MM.1S (cell line): ENCODE data around the gene ATAD5.

ENCODE experiments used
- DNase-seq: peaks from one replicate; pipeline ENCODE4 v3.0.0-alpha.2; 2015
- H2AFZ ChIP-seq: fragments of 300-600 bp; sonication (generic); 2 replicates; pipeline ENCODE4 v1.6.0; 2016; ENCODE audit warnings: antibody characterized with exemption, low read length
- H3F3A ChIP-seq: fragments of 300-600 bp; sonication (generic); 2 replicates; pipeline ENCODE4 v1.6.1; 2016; ENCODE audit warnings: mild to moderate bottlenecking, antibody characterized with exemption, low read length, moderate library complexity, mixed read lengths; ENCODE audit not compliant: insufficient read depth
- H3K27ac ChIP-seq: fragments of 300-600 bp; sonication (generic); 2 replicates; pipeline ENCODE4 v1.5.1; 2016; ENCODE audit warnings: mild to moderate bottlenecking, low read length
- H3K27me3 ChIP-seq: fragments of 300-600 bp; sonication (generic); replicated peaks from 2 replicates; pipeline ENCODE4 v1.6.0; 2016; ENCODE audit warnings: low read length; ENCODE audit not compliant: insufficient read depth
- H3K36me3 ChIP-seq: fragments of 300-600 bp; sonication (generic); replicated peaks from 2 replicates; pipeline ENCODE4 v1.6.1; 2016; ENCODE audit warnings: mild to moderate bottlenecking, low read length, mixed read lengths; ENCODE audit not compliant: insufficient read depth
- H3K4me1 ChIP-seq: fragments of 300-600 bp; sonication (generic); 2 replicates; pipeline ENCODE4 v1.6.1; 2016; ENCODE audit warnings: low read length, mixed read lengths
- H3K4me2 ChIP-seq: fragments of 300-600 bp; sonication (generic); 2 replicates; pipeline ENCODE4 v1.6.0; 2016; ENCODE audit warnings: low read depth, low read length
- H3K4me3 ChIP-seq: fragments of 300-600 bp; sonication (generic); 2 replicates; pipeline ENCODE4 v1.5.1; 2016; ENCODE audit warnings: low read length, mixed read lengths
- H3K79me2 ChIP-seq: fragments of 300-600 bp; sonication (generic); 2 replicates; pipeline ENCODE4 v1.6.1; 2016; ENCODE audit warnings: mixed run types, low read length, mixed read lengths
- H3K9ac ChIP-seq: fragments of 300-600 bp; sonication (generic); 2 replicates; pipeline ENCODE4 v1.6.1; 2016; ENCODE audit warnings: low read length, mixed read lengths
- H3K9me2 ChIP-seq: fragments of 300-600 bp; sonication (generic); replicated peaks from 2 replicates; pipeline ENCODE4 v1.6.1; 2016; ENCODE audit warnings: mild to moderate bottlenecking, low read length, mixed read lengths; ENCODE audit not compliant: insufficient read depth
- H3K9me3 ChIP-seq: fragments of 300-600 bp; sonication (generic); replicated peaks from 2 replicates; pipeline ENCODE4 v1.6.1; 2016; ENCODE audit warnings: mild to moderate bottlenecking, low read length, mixed read lengths; ENCODE audit not compliant: insufficient read depth
- H4K20me1 ChIP-seq: fragments of 300-600 bp; sonication (generic); 2 replicates; pipeline ENCODE4 v1.6.1; 2016; ENCODE audit warnings: mild to moderate bottlenecking, low read length, moderate library complexity, mixed read lengths; ENCODE audit not compliant: insufficient read depth
- CTCF ChIP-seq: fragments of 300-600 bp; sonication (generic); IDR thresholded peaks from 2 replicates; pipeline ENCODE4 v1.5.1; 2016; ENCODE audit warnings: antibody characterized with exemption, low read length, mixed read lengths
- EZH2 ChIP-seq: fragments of 300-600 bp; sonication (generic); optimal IDR thresholded peaks from 2 replicates; pipeline ENCODE3; 2017; ENCODE audit warnings: low read depth, mild to moderate bottlenecking, antibody characterized with exemption, low read length, mixed read lengths
- EZH2phosphoT487 ChIP-seq: fragments of 300-600 bp; sonication (generic); IDR thresholded peaks from 2 replicates; pipeline ENCODE4 v1.6.1; 2018; ENCODE audit warnings: antibody characterized with exemption, low read length

Gene ATAD5

GRCh38 chr17:30832438-30833124 is 815 bp downstream of the ATAD5 start:
- Histone ChIP-seq H3F3A (no peaks in the 10 kb centered on the region), H4K20me1 (no peaks in the 10 kb centered on the region), H3K4me2 (peak overlapping the region; percentile 61), H3K79me2 (peaks cover 45% of the 10 kb centered on the region), H3K4me3 (peak overlapping the region; percentile 98), H3K9me2 (no peaks in the 10 kb centered on the region), H3K4me1 (peaks cover 7% of the 10 kb centered on the region; the same call in 1 of the 2 replicates), H3K9me3 (no peaks in the 10 kb centered on the region), H3K36me3 (no peaks in the 10 kb centered on the region; the same call in 1 of the 2 replicates), H3K27me3 (no peaks in the 10 kb centered on the region), H3K9ac (peak overlapping the region; percentile 97), H3K27ac (peak overlapping the region; percentile 61; the same call in 1 of the 2 replicates), H2AFZ (peak overlapping the region; percentile 95)
- TF ChIP-seq EZH2 = no peak
- no peak for TF ChIP-seq EZH2phosphoT487
- no peak for TF ChIP-seq CTCF
- peak; percentile 37 for DNase-seq

DNA sequence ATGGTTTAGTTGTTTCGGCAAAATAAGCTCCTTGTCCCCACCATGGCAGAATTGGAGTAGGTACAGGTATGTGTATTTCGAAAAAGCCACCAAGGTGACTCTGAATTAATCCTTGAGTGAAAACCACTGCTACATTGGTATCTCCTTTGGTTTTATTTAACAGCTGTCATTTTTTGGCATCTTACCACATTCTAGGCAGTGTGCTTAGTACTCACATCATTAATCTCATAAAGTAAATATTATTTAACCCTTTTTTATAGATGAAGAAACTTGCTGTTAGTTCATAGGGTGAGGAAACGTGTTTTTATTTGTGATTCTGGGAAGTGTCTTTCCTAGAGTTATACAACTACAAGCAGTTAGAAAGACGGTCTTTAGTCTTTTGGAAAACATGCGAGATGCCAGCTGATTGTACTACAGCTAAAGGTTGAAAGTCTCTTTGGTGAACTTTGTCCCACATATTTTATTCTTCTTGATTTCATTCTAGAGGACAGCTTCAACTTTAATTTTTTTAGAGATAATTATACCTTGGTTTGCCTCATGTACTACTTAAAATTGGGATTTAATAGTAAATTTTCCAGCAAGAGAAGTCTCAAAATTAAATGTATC is 6.5 kb downstream of the ATAD5 start:
- no peak overlapping the region for H2AFZ ChIP-seq
- no peaks in the 10 kb centered on the region for H4K20me1 ChIP-seq
- H3K79me2 ChIP-seq = peaks cover 29% of the 10 kb centered on the region
- TF ChIP-seq EZH2phosphoT487 = no peak
- no peak for TF ChIP-seq EZH2
- no peak for DNase-seq
- H3K4me2 ChIP-seq = no peak overlapping the region
- no peak overlapping the region for H3K27ac ChIP-seq
- no peaks in the 10 kb centered on the region for H3K9me2 ChIP-seq
- no peaks in the 10 kb centered on the region for H3K4me1 ChIP-seq
- H3K9me3 ChIP-seq = no peaks in the 10 kb centered on the region
- no peaks in the 10 kb centered on the region for H3F3A ChIP-seq
- H3K9ac ChIP-seq = no peak overlapping the region
- no peak overlapping the region for H3K4me3 ChIP-seq
- H3K27me3 ChIP-seq = no peaks in the 10 kb centered on the region
- H3K36me3 ChIP-seq = no peaks in the 10 kb centered on the region; the same call in 1 of the 2 replicates

- Histone ChIP-seq H3K9me2 (no peaks in the 10 kb centered on the region), H3K4me1 (no peaks in the 10 kb centered on the region), H3K9ac (no peak overlapping the region), H3K27me3 (no peaks in the 10 kb centered on the region), H3K4me2 (no peak overlapping the region), H3K4me3 (no peak overlapping the region), H2AFZ (no peak overlapping the region), H3F3A (no peaks in the 10 kb centered on the region), H4K20me1 (no peaks in the 10 kb centered on the region), H3K36me3 (no peaks in the 10 kb centered on the region; the same call in 1 of the 2 replicates), H3K9me3 (no peaks in the 10 kb centered on the region), H3K27ac (no peak overlapping the region), H3K79me2 (peaks cover 4% of the 10 kb centered on the region)
- DNase-seq = no peak
- TF ChIP-seq CTCF = no peak
- TF ChIP-seq EZH2phosphoT487 = no peak
- TF ChIP-seq EZH2 = no peak
Measured at GRCh38 chr17:30840771-30841170, 9.0 kb downstream of the ATAD5 start.
